Esophagus muscularis mucosa (tissue), 4 donors: ENCODE results near the gene MCTP2.

Source experiments
- CTCF ChIP-seq, 3 experiments: fragments of 200-600 bp in 2 of 3; fragments of 450-650 bp in 1 of 3; sonication (generic) in 2 of 3; IDR thresholded peaks; one replicate each; pipeline ENCODE4 v1.5.1; 2017 to 2019; ENCODE audit warnings: antibody characterized with exemption in 3 of 3, mild to moderate bottlenecking in 2 of 3, moderate library complexity in 1 of 3
- EP300 ChIP-seq: sonication (generic); formaldehyde crosslinking; IDR thresholded peaks from one replicate; pipeline ENCODE4 v1.6.1; 2017; ENCODE audit warnings: antibody characterized with exemption
- POLR2A ChIP-seq: fragments of 450-650 bp; IDR thresholded peaks from one replicate; pipeline ENCODE4 v1.6.1; 2017; ENCODE audit warnings: antibody characterized with exemption, moderate library complexity, mild to moderate bottlenecking, low read depth
- POLR2AphosphoS5 ChIP-seq, 2 donors: sonication (generic); formaldehyde crosslinking; IDR thresholded peaks; one replicate each; pipeline ENCODE4 v1.6.1; 2017; ENCODE audit warnings: antibody characterized with exemption in 2 of 2

DNA sequence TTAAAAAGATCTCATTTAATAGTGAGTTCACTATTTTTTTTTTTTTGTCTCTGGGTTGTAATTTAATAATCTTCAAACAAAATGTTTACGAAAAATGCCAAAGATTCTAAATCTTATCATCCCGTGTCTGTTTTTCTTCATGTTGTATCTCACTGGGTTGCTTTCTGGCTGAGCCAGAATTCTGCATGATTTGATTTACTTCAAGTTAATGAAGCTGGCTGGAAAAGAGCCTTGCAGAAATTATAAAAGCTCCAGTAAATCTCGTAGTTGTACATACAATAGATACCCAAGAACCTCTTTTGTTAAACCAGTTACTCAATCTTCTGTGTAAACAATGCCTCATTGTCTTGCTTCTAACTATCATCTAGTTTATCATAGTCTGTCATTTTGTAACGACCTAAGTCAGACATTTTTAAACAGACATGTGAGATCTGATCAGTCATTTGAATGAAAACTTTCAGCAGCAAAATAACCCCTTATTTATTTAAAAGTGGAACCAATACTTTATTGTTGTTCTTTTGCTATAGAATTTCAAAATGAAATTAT is 249.0 kb downstream of the MCTP2 start:
- no peak for TF ChIP-seq CTCF (IDR thresholded peaks at IDR 0.05)
- TF ChIP-seq EP300, result no peak
- TF ChIP-seq POLR2AphosphoS5 (IDR thresholded peaks at IDR 0.05), result no peak
- no peak for TF ChIP-seq POLR2A
